Peyer's patch (tissue), 4 donors: ENCODE data around the gene CERS4. TPM values are rescaled to one million over a fixed set of nuclear protein-coding genes. Genes with fewer than 3 reads are reported as not detected.

Experiments
- DNase-seq, 3 donors: peaks; one replicate each; pipeline ENCODE4 v3.0.0-alpha.2; 2017 to 2019
- H3K27ac ChIP-seq, 4 donors: fragments of 200-600 bp; sonication (generic); one replicate each; pipeline ENCODE4 v1.5.1; 2016 to 2019
- H3K27me3 ChIP-seq, 2 donors: fragments of 200-600 bp; sonication (generic); one replicate each; pipeline ENCODE4 v1.5.1; 2019
- H3K36me3 ChIP-seq, 3 donors: fragments of 200-600 bp; sonication (generic); one replicate each; pipeline ENCODE4 v1.5.1; 2016 to 2019
- H3K4me1 ChIP-seq, 4 donors: fragments of 200-600 bp; sonication (generic); one replicate each; pipeline ENCODE4 v1.5.1; 2016 to 2019
- H3K4me3 ChIP-seq, 4 donors: fragments of 200-600 bp; sonication (generic); 1 replicate in 3 of 4; 2 replicates in 1 of 4; pipeline ENCODE4 v1.5.1; 2016 to 2019; ENCODE audit warnings: mild to moderate bottlenecking in 1 of 4
- H3K9me3 ChIP-seq, 4 donors: fragments of 200-600 bp; sonication (generic); one replicate each; pipeline ENCODE4 v1.5.1; 2016 to 2019; ENCODE audit warnings: mild to moderate bottlenecking in 1 of 4
- CTCF ChIP-seq, 6 experiments: fragments of 450-650 bp in 4 of 6; fragments of 200-600 bp in 2 of 6; sonication (generic) in 1 of 6; IDR thresholded peaks; one replicate each; pipeline ENCODE4 v1.5.1; 2017 to 2019; ENCODE audit warnings: antibody characterized with exemption in 6 of 6, mild to moderate bottlenecking in 3 of 6, moderate library complexity in 1 of 6
- POLR2A ChIP-seq, 2 donors: fragments of 450-650 bp; IDR thresholded peaks; one replicate each; pipeline ENCODE4 v1.5.1; 2017; ENCODE audit warnings: antibody characterized with exemption in 2 of 2, mild to moderate bottlenecking in 2 of 2, moderate library complexity in 2 of 2
- total RNA-seq, 4 donors: library from RNA; depleted of rRNA; stranded (reverse); fragments of >200 nt; gene quantifications; one replicate each; pipeline ENCODE4 v1.1.0, GENCODE V29; 2016

CERS4 gene
- total RNA-seq, 4 donors from 2014 or later = 6.8 to 41.3 (median 11.7) TPM

GRCh38 chr19:8257052-8257443, 47.9 kb downstream of the CERS4 start:
- Histone ChIP-seq H3K27ac (no peak overlapping the region), H3K9me3 (no peaks in the 10 kb centered on the region), H3K4me1 (no peaks in the 10 kb centered on the region), H3K36me3 (peaks cover 0 to 12% (median 0%) of the 10 kb centered on the region in 3 donors), H3K4me3 (no peak overlapping the region), H3K27me3 (no peaks in the 10 kb centered on the region)
- TF ChIP-seq CTCF (IDR thresholded peaks at IDR 0.05) = no peak
- no peak for TF ChIP-seq POLR2A (IDR thresholded peaks at IDR 0.05)
- no peak for DNase-seq

- Histone ChIP-seq H3K27me3 (no peaks in the 10 kb centered on the region), H3K4me3 (no peak overlapping the region), H3K9me3 (no peaks in the 10 kb centered on the region), H3K27ac (no peak overlapping the region), H3K36me3 (peaks cover 0 to 12% (median 0%) of the 10 kb centered on the region in 3 donors), H3K4me1 (no peaks in the 10 kb centered on the region)
- no peak for TF ChIP-seq CTCF (IDR thresholded peaks at IDR 0.05)
- TF ChIP-seq POLR2A (IDR thresholded peaks at IDR 0.05) = no peak
- DNase-seq = no peak
These were observed 50.2 kb downstream of the CERS4 start for GRCh38 chr19:8259142-8259921.

- Histone ChIP-seq H3K4me3 (no peak overlapping the region), H3K4me1 (no peaks in the 10 kb centered on the region), H3K27me3 (no peaks in the 10 kb centered on the region), H3K27ac (no peak overlapping the region), H3K36me3 (peaks cover 0 to 12% (median 0%) of the 10 kb centered on the region in 3 donors), H3K9me3 (no peaks in the 10 kb centered on the region)
- TF ChIP-seq CTCF (IDR thresholded peaks at IDR 0.05) (no peak), POLR2A (IDR thresholded peaks at IDR 0.05) (no peak)
- DNase-seq = no peak
These were observed 50.7 kb downstream of the CERS4 start for GRCh38 chr19:8259922-8260247.

- TF ChIP-seq CTCF (IDR thresholded peaks at IDR 0.05) (no peak), POLR2A (IDR thresholded peaks at IDR 0.05) (no peak)
- peaks cover 0 to 8% (median 0%) of the 10 kb centered on the region in 3 donors for H3K36me3 ChIP-seq
- no peak overlapping the region for H3K4me3 ChIP-seq
- no peaks in the 10 kb centered on the region for H3K4me1 ChIP-seq
- no peak overlapping the region for H3K27ac ChIP-seq
- no peaks in the 10 kb centered on the region for H3K9me3 ChIP-seq
- DNase-seq = no peak
- H3K27me3 ChIP-seq = no peaks in the 10 kb centered on the region
These were observed 52.2 kb downstream of the CERS4 start for GRCh38 chr19:8261347-8261746.

GRCh38 chr19:8261881-8262280, 52.7 kb downstream of the CERS4 start:
- Histone ChIP-seq H3K9me3 (no peaks in the 10 kb centered on the region), H3K4me3 (no peak overlapping the region), H3K4me1 (no peaks in the 10 kb centered on the region), H3K27me3 (no peaks in the 10 kb centered on the region), H3K27ac (no peak overlapping the region), H3K36me3 (peaks cover 0 to 3% (median 0%) of the 10 kb centered on the region in 3 donors)
- TF ChIP-seq CTCF (IDR thresholded peaks at IDR 0.05) (no peak), POLR2A (IDR thresholded peaks at IDR 0.05) (no peak)
- no peak for DNase-seq
